Activated CD8-positive, alpha-beta memory T cell treated with anti-CD3 and anti-CD28 coated beads for 1 hour (primary cell): ENCODE results near the gene FRG1.
"Not testable (repeated sequence)": the region's sequence is repeated elsewhere in the genome, so short reads cannot be mapped to it uniquely, and the experiment has no call there.

Experiments used
- DNase-seq, 2 donors: peaks; one replicate each; pipeline ENCODE4 v3.0.0-alpha.2; 2020; ENCODE audit warnings: low read depth in 1 of 2; ENCODE audit errors: extremely low read depth in 1 of 2

FRG1 gene

GRCh38 chr4:189984661-189985060 lies 44.0 kb downstream of the FRG1 start:
- DNase-seq: not testable (repeated sequence)

- not testable (repeated sequence) for DNase-seq
Observed at GRCh38 chr4:189985651-189986243, 45.1 kb downstream of the FRG1 start.

GRCh38 chr4:189988877-189989431 lies 48.3 kb downstream of the FRG1 start:
- DNase-seq: no peak

GRCh38 chr4:189989941-189990340 lies 49.3 kb downstream of the FRG1 start:
- DNase-seq: not testable (repeated sequence)
